GM18507 (cell line): ENCODE data around the gene TTC34.
"Not testable (repeated sequence)": the region's sequence is repeated elsewhere in the genome, so short reads cannot be mapped to it uniquely, and the experiment has no call there.

Experiments
- DNase-seq: peaks from one replicate; pipeline ENCODE4 v3.0.0; 2011; ENCODE audit warnings: low read depth; ENCODE audit not compliant: insufficient read length; ENCODE audit errors: extremely low spot score
- FAIRE-seq: peaks from 2 replicates; lab custom pipeline; 2011; peaks lifted over from hg19 to GRCh38; lab: Jason Lieb, UNC

TTC34 gene

GRCh38 chr1:2801046-2801445, 447 bp downstream of the TTC34 start:
- FAIRE-seq (no peak), DNase-seq (no peak)

GRCh38 chr1:2800664-2801045, 838 bp downstream of the TTC34 start:
- DNase-seq (no peak), FAIRE-seq (no peak)

- no peak for DNase-seq
Measured at GRCh38 chr1:2799811-2800663, 1.5 kb downstream of the TTC34 start.

DNA sequence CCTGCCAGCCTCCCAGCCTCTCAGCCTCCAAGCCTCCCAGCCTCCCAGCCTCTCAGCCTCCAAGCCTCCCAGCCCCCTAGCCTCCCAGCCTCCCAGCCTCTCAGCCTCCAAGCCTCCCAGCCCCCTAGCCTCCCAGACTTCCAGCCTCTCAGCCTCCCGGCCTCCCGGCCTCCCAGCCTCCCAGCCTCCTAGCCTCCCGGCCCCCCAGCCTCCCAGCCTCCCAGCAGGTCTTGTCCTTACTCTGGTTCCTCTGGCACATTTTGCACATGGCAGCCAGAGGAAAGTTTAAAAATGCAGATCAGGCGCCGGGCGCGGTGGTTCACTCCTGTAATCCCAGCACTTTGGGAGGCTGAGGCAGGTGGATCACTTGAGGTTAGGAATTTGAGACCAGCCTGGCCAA, 2.5 kb downstream of the TTC34 start:
- not testable (repeated sequence) for DNase-seq, FAIRE-seq

More at GRCh38 chr1:2799811-2800663, 1.5 kb downstream of the TTC34 start:
- FAIRE-seq: no peak

DNA sequence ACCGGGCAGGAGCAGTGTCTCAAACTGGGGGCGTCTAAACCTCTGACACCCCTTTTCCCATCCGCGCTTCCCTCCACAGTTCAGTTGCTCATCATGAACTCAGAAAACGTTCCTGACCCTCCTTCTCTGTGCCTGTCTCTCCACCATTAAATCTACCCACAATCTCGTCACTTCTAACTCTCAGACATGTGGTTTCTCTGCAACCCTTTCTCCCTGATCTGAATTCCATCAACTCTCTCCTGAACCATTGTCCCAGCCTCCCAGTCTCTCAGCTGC, 3.8 kb downstream of the TTC34 start:
- DNase-seq (no peak), FAIRE-seq (no peak)

DNA sequence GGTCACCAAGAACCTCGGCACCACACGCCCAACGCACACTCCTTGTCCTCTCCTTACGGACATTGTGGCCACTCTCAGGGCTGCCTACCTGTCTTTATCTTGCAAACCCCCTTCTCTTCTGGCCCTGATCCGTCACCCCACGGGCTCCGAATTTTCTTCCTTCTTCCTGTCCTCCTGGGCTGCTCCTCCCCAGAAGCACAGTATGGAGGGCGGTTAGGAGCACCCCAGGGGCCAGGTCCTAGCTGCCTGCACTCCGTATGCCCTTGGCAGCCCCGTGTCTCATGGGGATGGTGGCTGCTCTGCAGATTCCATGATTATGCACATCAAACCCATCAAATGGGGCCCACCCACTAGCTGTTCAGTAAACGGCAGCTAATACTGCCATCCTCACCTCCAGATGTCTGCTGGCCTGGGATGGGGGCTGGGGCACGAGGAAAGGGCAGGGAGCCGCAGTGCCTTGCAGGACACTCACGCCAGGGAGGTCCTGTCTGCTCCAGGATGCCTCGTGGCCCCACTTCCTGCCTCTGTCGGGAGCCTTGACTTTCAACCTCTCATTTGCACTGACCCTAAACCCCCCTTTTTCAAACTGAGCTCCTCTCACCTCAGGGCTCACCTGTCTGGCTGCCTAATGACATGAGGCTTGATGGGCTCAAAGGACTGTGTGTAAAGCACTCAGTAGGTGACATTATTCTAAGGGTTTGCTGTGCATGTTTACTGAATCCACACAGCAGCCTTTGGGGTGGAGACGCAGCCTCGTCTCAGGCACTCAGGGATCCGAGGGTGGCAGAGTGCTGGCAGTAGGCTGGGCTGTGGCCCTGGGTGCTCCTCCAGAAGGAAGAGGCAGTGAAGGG, 4.4 kb downstream of the TTC34 start:
- DNase-seq (no peak), FAIRE-seq (no peak)

GRCh38 chr1:2795926-2796325, 5.6 kb downstream of the TTC34 start:
- FAIRE-seq (no peak), DNase-seq (no peak)

DNA sequence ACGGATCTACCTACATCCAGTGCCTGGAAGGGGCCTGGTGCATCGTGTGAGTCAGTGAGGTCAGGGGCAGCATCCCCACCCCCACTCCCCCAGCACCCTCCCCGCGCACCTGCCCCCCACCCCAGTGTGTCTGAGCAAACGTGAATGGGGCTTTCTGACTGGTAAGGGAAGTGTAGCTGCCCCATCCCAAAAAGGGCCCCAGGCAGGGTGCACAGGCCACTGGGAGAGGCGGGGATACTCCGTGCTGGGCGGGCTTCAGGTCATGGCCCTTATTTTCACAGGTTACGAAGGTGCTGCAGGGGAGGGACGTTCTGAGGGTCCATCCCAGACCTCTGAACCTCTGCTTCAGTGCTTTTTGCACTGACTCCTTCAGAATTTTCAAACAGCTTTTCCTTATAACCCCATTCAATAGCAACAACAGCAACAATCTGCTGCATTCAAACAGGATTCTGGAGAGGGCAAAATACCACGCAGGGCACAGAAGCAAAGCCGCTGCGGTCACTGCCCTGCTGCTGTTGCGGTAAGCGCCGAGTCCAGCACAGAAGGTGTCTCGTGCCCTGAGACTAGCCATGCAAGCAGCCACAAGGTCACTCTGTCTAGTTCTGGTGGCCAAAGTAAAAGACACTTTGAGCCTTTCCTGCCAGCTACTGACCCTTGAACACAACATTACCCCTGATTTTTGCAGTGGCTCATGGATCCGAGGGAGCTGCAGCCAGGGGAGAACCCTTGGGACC, 10.3 kb downstream of the TTC34 start:
- FAIRE-seq (no peak), DNase-seq (no peak)

- FAIRE-seq (no peak), DNase-seq (no peak)
Measured at GRCh38 chr1:2789986-2790581, 11.4 kb downstream of the TTC34 start.

DNA sequence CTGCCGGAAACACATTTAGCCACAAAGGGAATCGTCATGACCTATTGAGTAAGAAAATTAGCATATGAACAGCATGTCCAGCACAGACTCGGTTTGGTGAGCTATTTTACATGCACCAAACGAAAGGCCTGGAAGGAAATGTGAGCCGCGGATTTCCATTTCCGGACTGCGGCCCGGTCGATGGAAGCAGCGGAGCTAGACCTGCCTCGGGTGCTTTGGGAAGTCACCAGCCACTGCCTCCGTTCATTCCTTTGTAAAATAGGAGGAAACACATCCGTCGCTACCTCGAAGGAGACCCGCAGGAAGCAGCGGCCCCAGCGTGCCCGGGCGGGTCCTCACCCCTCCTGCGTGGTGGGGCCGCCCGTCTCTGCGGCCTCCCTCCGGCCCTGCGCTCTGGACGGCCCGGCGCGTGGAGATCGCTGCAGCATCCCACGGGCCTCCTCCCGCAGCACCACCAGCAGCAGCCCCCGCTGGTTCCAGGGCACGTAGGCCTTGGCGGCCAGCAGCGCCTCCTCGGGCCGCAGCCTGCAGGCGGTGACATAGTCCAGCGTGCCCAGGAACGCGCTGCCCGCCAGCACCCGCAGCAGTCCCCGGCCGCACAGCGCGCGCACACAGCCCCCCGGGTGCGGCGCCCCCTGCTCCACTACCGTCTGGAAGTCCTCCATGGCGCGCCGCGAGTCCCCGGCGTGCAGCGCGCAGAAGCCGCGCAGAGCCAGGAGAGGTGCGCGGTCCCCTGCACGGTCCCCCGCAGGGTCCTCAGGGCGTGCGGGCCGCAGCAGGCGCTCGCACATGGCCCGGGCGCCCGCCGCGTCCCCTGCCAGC, 12.1 kb downstream of the TTC34 start:
- DNase-seq (no peak), FAIRE-seq (no peak)

DNA sequence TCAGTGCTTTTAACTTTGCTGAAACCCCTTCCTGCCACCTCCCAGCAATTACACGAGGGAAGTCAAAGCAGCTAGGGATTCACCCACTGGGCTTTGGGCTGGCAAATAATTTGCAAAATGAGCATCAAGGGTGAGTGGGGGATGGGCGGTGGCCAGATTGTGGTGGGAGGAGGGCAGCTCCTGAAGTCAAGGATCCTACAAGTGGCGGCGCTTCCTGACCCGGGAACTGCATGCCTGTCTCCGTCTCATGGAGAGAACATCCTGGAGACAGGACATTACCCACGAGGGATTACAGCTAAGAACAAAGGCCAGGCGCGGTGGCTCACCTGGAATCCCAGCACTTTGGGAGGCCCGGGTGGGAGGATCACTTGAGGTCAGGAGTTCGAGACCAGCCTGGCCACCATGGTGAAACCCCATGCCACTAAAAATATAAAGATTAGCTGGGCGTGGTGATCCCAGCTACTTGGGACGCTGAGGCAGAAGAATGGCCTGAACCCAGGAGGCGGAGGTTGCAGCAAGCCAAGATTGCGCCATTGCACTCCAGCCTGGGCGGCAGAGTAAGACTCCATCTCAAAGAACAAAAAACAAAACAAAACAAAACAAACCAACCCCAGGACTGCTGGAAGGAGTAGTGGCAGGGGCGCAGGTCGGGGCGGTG, 12.9 kb downstream of the TTC34 start:
- DNase-seq: no peak
- FAIRE-seq: no peak

- no peak for DNase-seq
- FAIRE-seq: no peak
Measured at GRCh38 chr1:2787163-2787911, 14.2 kb downstream of the TTC34 start.

DNA sequence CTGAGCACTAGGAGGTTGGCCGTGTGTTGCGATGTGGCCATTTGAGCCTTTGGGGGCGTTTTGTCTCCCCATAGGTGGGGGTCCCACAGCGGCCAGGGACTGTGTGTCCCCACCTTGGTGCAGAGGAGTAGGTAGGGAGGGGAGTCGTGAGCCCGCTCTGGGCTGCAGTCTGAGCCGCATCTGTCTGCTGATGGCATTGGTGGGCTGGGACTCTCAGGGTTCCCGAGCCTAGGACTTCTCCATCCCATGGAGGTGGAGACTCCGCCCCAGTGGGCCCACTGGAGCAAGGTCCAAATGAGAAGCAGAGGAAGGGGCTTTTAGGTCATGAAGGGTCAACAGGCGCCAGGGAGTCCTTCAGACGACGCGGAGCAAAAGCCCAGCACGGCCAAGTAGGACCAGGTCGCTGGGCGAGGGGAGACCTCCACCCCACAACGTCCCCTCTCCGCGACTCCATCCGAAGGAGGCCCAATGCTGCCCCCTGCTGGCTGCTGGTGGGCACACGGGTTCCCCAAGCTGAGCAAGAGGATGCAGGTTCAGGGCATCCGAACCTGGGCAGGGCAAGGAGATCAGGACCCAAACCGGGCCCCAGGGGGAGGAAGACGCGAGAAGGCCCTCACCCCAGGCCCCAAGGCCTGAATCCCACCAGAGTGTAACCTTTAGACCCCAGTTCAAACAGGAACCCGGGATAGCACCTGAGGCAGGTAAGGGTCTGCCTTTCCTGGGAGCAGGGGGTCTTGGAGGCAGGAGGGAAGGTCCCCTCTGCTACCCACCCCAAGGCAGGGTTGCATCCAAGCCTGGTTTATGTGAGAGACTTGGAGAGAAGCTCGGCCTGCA, 14.9 kb downstream of the TTC34 start:
- FAIRE-seq (peak; percentile 53), DNase-seq (peak; percentile 45)

DNA sequence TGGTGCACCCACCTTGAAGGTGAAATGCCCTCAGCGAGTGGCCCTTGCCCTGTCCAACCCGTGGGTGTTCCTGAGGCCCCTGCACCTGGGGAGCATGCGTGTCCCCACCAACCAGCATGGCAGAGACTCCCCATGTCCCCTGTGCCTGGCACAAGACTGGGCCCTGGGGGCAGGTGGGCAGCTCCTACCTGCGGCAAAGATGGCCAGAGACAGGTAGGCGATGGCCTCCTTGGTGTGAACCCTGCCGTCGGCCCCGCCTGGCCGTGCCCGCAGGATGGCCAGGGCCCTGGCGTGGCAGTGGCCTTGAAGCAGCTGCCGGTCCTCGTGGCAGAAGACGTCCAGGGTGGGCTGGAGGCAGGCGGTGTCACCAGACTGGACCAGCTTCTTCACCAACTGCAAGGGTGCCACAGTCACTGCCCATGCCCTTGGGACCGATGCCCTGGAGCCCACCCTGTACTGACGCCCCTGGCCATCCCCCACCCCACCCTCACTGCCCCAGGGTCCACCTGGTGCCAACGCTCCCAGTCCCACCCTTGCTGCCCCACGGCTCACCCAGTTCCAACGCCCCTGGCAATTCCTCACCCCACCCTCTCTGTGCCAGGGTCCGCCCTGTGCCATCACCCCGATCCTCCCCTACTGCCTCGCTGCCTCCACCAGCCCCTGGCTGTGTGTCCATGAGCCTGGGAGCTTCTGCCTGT, 15.7 kb downstream of the TTC34 start:
- no peak for DNase-seq
- FAIRE-seq: no peak

DNA sequence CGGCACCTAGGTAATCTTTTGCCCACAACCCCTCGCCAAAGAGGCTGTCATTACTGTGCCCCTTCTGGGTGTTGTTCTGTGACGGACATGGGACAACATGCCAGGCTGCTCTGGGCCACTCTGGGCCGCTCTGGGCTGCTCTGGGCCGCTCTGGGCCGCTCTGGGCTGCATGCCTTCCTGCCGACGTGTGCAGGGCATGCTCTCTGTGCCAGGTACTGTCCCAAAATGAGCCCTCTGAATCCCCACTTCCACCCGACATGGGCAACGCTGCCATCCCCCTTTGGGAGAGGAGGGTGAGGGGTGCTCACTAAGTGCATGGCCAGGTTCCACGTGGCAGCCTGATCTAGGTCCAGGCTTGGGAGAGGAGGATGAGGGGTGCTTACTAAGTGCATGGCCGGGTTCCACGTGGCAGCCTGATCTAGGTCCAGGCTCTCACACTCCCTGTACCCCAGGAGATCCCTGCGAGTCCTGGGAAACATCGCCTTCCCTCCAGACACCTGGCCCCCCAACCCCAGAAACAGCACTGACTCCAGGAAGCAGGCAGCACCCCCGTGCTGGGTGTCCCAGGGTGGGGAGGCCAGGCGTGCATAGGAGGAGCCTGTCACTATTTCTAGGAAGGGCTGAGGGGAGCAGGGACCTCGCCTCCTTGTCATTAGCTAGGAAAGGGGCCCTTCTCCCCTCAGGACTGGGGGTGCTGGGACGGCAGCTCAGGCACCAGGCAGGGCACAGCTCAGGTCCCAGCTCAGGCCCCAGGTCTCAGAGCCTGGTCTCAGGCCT, 16.5 kb downstream of the TTC34 start:
- FAIRE-seq (no peak), DNase-seq (no peak)
